ENCODE results near the gene ZSWIM1. TPM values are rescaled to one million over a fixed set of nuclear protein-coding genes. Genes with fewer than 3 reads are reported as not detected.
A peak's percentile ranks its signal among the peaks of the same experiment; 100 is the strongest.

ZSWIM1 gene
- total RNA-seq, 1 experiment from 2014 or later: 13.0 TPM

DNA sequence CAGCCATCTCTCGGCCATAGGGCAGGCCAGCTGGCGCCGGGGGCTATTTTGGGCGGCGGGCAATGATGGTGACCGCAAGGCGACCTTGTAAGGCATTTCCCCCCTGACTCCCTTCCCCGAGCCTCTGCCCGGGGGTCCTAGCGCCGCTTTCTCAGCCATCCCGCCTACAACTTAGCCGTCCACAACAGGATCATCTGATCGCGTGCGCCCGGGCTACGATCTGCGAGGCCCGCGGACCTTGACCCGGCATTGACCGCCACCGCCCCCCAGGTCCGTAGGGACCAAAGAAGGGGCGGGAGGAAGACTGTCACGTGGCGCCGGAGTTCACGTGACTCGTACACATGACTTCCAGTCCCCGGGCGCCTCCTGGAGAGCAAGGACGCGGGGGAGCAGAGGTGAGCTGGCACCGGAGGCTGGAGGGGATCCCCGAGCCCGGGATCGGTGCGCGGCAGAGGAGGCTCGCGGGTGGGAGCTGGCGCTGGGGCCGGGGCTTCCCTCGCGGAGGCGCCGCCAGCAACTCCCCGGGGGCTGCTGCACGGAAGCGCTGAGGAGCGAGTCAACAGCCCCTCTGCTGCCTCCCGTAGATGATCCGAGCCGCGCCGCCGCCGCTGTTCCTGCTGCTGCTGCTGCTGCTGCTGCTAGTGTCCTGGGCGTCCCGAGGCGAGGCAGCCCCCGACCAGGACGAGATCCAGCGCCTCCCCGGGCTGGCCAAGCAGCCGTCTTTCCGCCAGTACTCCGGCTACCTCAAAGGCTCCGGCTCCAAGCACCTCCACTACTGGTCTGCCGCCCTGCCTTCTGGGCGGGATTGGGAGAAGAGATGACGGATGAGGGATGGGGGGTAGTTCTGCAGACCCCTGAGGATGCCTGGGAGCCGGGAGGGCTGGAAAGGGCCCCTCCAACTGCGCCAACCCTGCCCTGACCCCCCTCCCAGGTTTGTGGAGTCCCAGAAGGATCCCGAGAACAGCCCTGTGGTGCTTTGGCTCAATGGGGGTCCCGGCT, 10.3 kb downstream of the ZSWIM1 start, which contains the start of the genes CTSA and NEURL2:
CTSA (plus strand) TSS at position 351 of the 999 bp plus-strand sequence; CDS start at position 585, 234 bp downstream.
NEURL2 (minus strand) TSS at position 224 of the 999 bp plus-strand sequence; CDS start at position 7, 217 bp downstream.
- Histone ChIP-seq H3K4me2 (ENCODE audit: low read length) (peak within 1 kb of the TSS; percentile 99), H3K4me1 (ENCODE audit: control insufficient read depth in 1 of 2, insufficient read depth in 2 of 2, low read length in 2 of 2) (peaks cover 10 to 18% of the 10 kb centered on the region in 2 experiments; a peak in 3 of 4 replicates), H3K4me3 (replicated peaks in 1 of 2; ENCODE audit: low read depth in 1 of 2, low read length in 2 of 2) (peak within 1 kb of the TSS; percentile 83 to 93), H3K27ac (ENCODE audit: low read depth, low read length) (peak within 1 kb of the TSS; percentile 77), H2AFZ (ENCODE audit: low read depth, low read length, poor library complexity, severe bottlenecking) (peak within 1 kb of the TSS; percentile 80), H3K9me2 (ENCODE audit: insufficient read depth) (no peaks in the 10 kb centered on the region), H3K27me3 (ENCODE audit: insufficient read depth, low read length) (no peaks in the 10 kb centered on the region), H3K79me2 (ENCODE audit: insufficient read depth, low read length) (peaks cover 4% of the 10 kb centered on the region; the same call in 1 of the 2 replicates), H3K9me3 (ENCODE audit: control insufficient read depth in 1 of 2, insufficient read depth in 1 of 2, low read depth in 1 of 2, low read length in 2 of 2) (no peaks in the 10 kb centered on the region), H3K36me3 (ENCODE audit: control insufficient read depth in 1 of 2, insufficient read depth in 2 of 2, low read length in 2 of 2) (peaks cover 6 to 21% of the 10 kb centered on the region in 2 experiments; a peak in 3 of 4 replicates), H4K20me1 (ENCODE audit: insufficient read depth) (no peaks in the 10 kb centered on the region), H3K9ac (ENCODE audit: low read length) (peak within 1 kb of the TSS; percentile 76)
- CTCF ChIA-PET: interaction anchor here (1.5 kb wide), 1 partner anchor 14 kb away, joined by 4 read pairs; no protein-coding TSS in a partner anchor
- POLR2A ChIA-PET: interaction anchor here (0.9 to 1.1 kb wide), 2 partner anchors 10 to 42 kb away, joined by 3 to 4 read pairs; partner anchors contain the start of gene ZSWIM1
- TF ChIP-seq YY1 (IDR thresholded peaks at IDR 0.05; ENCODE audit: extremely low read depth, insufficient replicate concordance, low read depth, low read length) (peak; percentile 87), POLR2AphosphoS5 (IDR thresholded peaks at IDR 0.05; ENCODE audit: low read depth, low read length) (peak; percentile 57), SIN3A (IDR thresholded peaks at IDR 0.05; ENCODE audit: low read depth) (peak; percentile 92), ZFX (IDR thresholded peaks at IDR 0.05) (no peak), TCF7L2 (IDR thresholded peaks at IDR 0.05; ENCODE audit: borderline replicate concordance, extremely low read depth, insufficient read depth, insufficient read length) (peak; percentile 42)
- TF ChIP-seq, protein P1, sequence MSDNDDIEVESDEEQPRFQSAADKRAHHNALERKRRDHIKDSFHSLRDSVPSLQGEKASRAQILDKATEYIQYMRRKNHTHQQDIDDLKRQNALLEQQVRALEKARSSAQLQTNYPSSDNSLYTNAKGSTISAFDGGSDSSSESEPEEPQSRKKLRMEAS (IDR thresholded peaks at IDR 0.05): peak; percentile 87
- DNase-seq (ENCODE audit: low read depth, low spot score) (peak; percentile 82), ATAC-seq (peak; percentile 85)
- BruUV-seq (replicated peaks): no TSS peak
- intact Hi-C loops (cut with micrococcal nuclease): no loop called here
- RAD21 ChIA-PET (ENCODE audit: low non-redundant PET in 1 of 2, low total read pairs in 2 of 2, uncharacterized antibody in 2 of 2, unreplicated experiment in 2 of 2): no interaction called here

Measured in HCT116 (cell line).